MCF 10A (cell line): ENCODE data around the gene QRICH2. TPM values are rescaled to one million over a fixed set of nuclear protein-coding genes. Genes with fewer than 3 reads are reported as not detected.

Source experiments
- BruUV-seq: library from RNA; stranded (reverse); fragments of 400-500 nt; replicated peaks from 2 replicates; lab custom pipeline; 2021; lab: Mats Ljungman, UMichigan
- CTCF ChIA-PET: fragments of 300-600 bp; sonication (Branson Sonifier 250); formaldehyde crosslinking; extraction: SDS; loops from one replicate; lab custom pipeline; 2021; ENCODE audit warnings: antibody characterized with exemption, inconsistent platforms; lab: Yijun Ruan, JAX
- POLR2A ChIA-PET: fragments of 300-600, 350-650 bp; sonication (Branson Sonifier 250); formaldehyde crosslinking; extraction: SDS; loops from one replicate; lab custom pipeline; 2020; ENCODE audit warnings: antibody characterized with exemption, inconsistent platforms; lab: Yijun Ruan, JAX
- DNase-seq: peaks from one replicate; pipeline ENCODE4 v3.0.0-alpha.2; 2018; ENCODE audit not compliant: unreplicated experiment
- H3K27ac Mint-ChIP-seq: one replicate; pipeline ENCODE4 v1.8.0; 2022; ENCODE audit warnings: mild to moderate bottlenecking, low read depth, mixed read lengths; ENCODE audit not compliant: unreplicated experiment
- H3K27me3 Mint-ChIP-seq: one replicate; pipeline ENCODE4 v1.8.0; 2022; ENCODE audit warnings: mixed read lengths; ENCODE audit not compliant: insufficient read depth, unreplicated experiment
- H3K36me3 Mint-ChIP-seq: one replicate; pipeline ENCODE4 v1.8.0; 2022; ENCODE audit warnings: mild to moderate bottlenecking, moderate library complexity, mixed read lengths; ENCODE audit not compliant: insufficient read depth, unreplicated experiment
- H3K4me1 Mint-ChIP-seq: one replicate; pipeline ENCODE4 v1.8.0; 2022; ENCODE audit warnings: mixed read lengths; ENCODE audit not compliant: insufficient read depth, unreplicated experiment
- H3K4me3 Mint-ChIP-seq: one replicate; pipeline ENCODE4 v1.8.0; 2022; ENCODE audit warnings: mild to moderate bottlenecking, moderate library complexity, mixed read lengths; ENCODE audit not compliant: unreplicated experiment
- H3K9me3 Mint-ChIP-seq: one replicate; pipeline ENCODE4 v1.8.0; 2022; ENCODE audit warnings: mixed read lengths; ENCODE audit not compliant: unreplicated experiment
- intact Hi-C: fragments of 100-400 bp; cut with micrococcal nuclease; formaldehyde crosslinking; loops from 2 replicates; pipeline ENCODE4 v1.14.1; 2022
- total RNA-seq: library from RNA; stranded (reverse); gene quantifications from 2 replicates; pipeline ENCODE4 v1.2.3, GENCODE V29; 2022
- TF ChIP-seq, protein P1 (sequence below): fragments of 200-600 bp; IDR thresholded peaks from one replicate; pipeline ENCODE4 v1.8.0; 2022; ENCODE audit warnings: antibody characterized with exemption, mild to moderate bottlenecking; ENCODE audit not compliant: unreplicated experiment

The QRICH2 gene
- total RNA-seq, 1 experiment from 2014 or later: 0.56 TPM

DNA sequence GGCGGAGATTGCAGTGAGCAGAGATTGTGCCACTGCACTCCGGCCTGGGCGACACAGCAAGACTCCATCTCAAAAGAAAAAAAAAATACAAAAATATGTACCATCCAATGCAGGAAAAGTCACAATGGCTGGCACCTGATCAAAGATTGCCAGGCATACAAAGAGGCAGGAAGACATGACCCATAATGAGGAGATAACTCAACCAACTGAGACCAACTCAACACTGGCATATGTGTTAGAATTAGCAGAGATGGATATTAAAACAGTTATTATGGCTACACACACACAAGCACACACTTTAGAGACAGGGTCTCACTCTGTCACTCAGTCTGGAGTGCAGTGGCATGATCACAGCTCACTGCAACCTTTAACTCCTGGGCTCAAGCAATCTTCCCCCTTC lies 10.6 kb downstream of the QRICH2 start:
- no peak overlapping the region for H3K27ac Mint-ChIP-seq
- no peaks in the 10 kb centered on the region for H3K4me1 Mint-ChIP-seq
- no peak overlapping the region for H3K4me3 Mint-ChIP-seq
- no TSS peak for BruUV-seq
- POLR2A ChIA-PET: interaction anchor here (0.6 kb wide), 1 partner anchor 533 kb away, joined by 4 read pairs; no protein-coding TSS in a partner anchor
- TF ChIP-seq, protein P1, sequence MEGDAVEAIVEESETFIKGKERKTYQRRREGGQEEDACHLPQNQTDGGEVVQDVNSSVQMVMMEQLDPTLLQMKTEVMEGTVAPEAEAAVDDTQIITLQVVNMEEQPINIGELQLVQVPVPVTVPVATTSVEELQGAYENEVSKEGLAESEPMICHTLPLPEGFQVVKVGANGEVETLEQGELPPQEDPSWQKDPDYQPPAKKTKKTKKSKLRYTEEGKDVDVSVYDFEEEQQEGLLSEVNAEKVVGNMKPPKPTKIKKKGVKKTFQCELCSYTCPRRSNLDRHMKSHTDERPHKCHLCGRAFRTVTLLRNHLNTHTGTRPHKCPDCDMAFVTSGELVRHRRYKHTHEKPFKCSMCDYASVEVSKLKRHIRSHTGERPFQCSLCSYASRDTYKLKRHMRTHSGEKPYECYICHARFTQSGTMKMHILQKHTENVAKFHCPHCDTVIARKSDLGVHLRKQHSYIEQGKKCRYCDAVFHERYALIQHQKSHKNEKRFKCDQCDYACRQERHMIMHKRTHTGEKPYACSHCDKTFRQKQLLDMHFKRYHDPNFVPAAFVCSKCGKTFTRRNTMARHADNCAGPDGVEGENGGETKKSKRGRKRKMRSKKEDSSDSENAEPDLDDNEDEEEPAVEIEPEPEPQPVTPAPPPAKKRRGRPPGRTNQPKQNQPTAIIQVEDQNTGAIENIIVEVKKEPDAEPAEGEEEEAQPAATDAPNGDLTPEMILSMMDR: no peak
- CTCF ChIA-PET: interaction anchor here (0.6 to 4.3 kb wide), 8 partner anchors 9 to 283 kb away, joined by 3 to 32 read pairs (median 4); no protein-coding TSS in a partner anchor
- no peaks in the 10 kb centered on the region for H3K9me3 Mint-ChIP-seq
- no peaks in the 10 kb centered on the region for H3K27me3 Mint-ChIP-seq
- H3K36me3 Mint-ChIP-seq: no peaks in the 10 kb centered on the region
- no peak for DNase-seq
- intact Hi-C loops: no loop called here

DNA sequence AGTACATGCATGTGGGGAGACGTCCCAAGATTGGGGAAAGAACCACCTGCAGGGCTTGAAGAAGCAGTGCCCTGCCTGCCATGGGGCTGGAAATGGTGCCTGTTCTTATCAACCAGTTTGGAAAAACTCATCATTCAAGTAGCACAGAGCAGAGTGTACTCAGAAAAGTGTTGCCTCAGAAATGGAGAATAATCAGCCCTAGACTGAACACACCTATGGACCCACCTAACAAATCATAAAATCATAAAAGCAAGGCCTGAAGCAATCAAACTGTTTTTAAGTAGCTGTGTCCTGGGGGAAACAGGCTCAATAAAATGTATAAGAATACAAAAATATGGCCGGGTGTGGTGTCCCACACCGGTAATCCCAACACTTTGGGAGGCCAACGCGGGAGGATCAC lies 11.2 kb downstream of the QRICH2 start:
- DNase-seq: no peak
- no peak overlapping the region for H3K27ac Mint-ChIP-seq
- BruUV-seq: no TSS peak
- intact Hi-C loops: no loop called here
- POLR2A ChIA-PET: no interaction called here
- no peaks in the 10 kb centered on the region for H3K27me3 Mint-ChIP-seq
- TF ChIP-seq, protein P1: no peak
- no peak overlapping the region for H3K4me3 Mint-ChIP-seq
- H3K36me3 Mint-ChIP-seq: no peaks in the 10 kb centered on the region
- CTCF ChIA-PET: interaction anchor here (0.6 to 3.8 kb wide), 6 partner anchors 9 to 282 kb away, joined by 3 to 32 read pairs (median 4); partner anchors contain the start of gene EXOC7
- H3K9me3 Mint-ChIP-seq: no peaks in the 10 kb centered on the region
- no peaks in the 10 kb centered on the region for H3K4me1 Mint-ChIP-seq

DNA sequence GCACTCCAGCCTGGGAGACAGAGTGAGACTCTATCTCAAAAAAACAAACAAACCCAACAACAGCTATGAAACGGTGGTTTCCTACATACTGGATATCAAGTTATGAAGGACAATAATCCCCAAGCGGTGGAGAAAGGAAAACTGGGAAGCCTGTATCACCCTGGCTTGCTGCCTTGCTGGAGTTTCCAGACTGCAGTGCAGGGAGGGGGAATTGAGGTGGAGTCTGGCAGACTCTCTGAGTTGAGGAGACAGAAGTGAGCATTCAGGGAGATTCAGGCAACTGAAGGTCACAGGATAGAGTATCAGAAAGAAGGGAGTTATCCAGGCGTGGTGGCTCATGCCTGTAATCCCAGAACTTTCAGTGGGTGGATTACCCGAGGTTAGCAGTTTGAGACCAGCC lies 11.9 kb downstream of the QRICH2 start:
- TF ChIP-seq, protein P1: no peak
- intact Hi-C loops: no loop called here
- POLR2A ChIA-PET: interaction anchor here (0.6 kb wide), 1 partner anchor 148 kb away, joined by 3 read pairs; no protein-coding TSS in a partner anchor
- H3K27ac Mint-ChIP-seq: no peak overlapping the region
- CTCF ChIA-PET: interaction anchor here (0.6 to 1.7 kb wide), 5 partner anchors 15 to 282 kb away, joined by 3 to 7 read pairs (median 3); partner anchors contain the start of genes EXOC7 and SPHK1
- no peaks in the 10 kb centered on the region for H3K4me1 Mint-ChIP-seq
- DNase-seq: no peak
- no peaks in the 10 kb centered on the region for H3K27me3 Mint-ChIP-seq
- no peak overlapping the region for H3K4me3 Mint-ChIP-seq
- BruUV-seq: no TSS peak
- no peaks in the 10 kb centered on the region for H3K36me3 Mint-ChIP-seq
- H3K9me3 Mint-ChIP-seq: no peaks in the 10 kb centered on the region

- BruUV-seq: no TSS peak
- Mint-ChIP-seq H3K4me1 (no peaks in the 10 kb centered on the region), H3K27ac (no peak overlapping the region), H3K9me3 (no peaks in the 10 kb centered on the region), H3K27me3 (no peaks in the 10 kb centered on the region), H3K36me3 (peaks cover 6% of the 10 kb centered on the region), H3K4me3 (no peak overlapping the region)
- POLR2A ChIA-PET: interaction anchor here (0.6 kb wide), 1 partner anchor 111 kb away, joined by 3 read pairs; no protein-coding TSS in a partner anchor
- CTCF ChIA-PET: interaction anchor here (0.6 kb wide), 1 partner anchor 37 kb away, joined by 3 read pairs; no protein-coding TSS in a partner anchor
- intact Hi-C loops: no loop called here
- DNase-seq: no peak
- TF ChIP-seq, protein P1: no peak
Measured at GRCh38 chr17:76293106-76293505, 15.0 kb downstream of the QRICH2 start.
